GM19025 (cell line): Measurements from ENCODE around the gene UNC119B.

Experiments used
- ATAC-seq: cut with Tn5 transposase; IDR thresholded peaks from one replicate; pipeline ENCODE4 v1.9.1; 2021; ENCODE audit warnings: mild to moderate bottlenecking, low read depth, moderate library complexity; ENCODE audit not compliant: unreplicated experiment

Gene UNC119B

DNA sequence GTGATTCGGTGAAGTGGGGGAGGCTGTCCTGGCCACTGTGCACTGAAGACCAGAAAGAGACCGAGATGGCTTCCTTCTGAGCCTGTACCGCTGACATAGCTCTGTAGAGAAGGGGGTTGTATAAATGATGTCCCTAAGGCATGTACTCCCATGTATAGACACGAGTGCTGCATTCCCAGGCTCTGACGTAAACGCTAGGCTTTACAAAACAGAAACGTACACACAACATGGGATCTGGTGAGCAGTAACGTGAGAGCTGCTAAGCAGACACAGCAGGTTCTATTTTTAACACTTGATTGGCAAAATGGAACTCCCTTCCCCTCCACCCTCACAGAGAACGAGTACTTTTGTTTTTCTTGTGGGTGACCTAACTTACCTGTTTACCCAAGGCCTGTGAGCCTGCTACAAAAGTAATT, 51.3 kb downstream of the UNC119B start:
- no peak for ATAC-seq

DNA sequence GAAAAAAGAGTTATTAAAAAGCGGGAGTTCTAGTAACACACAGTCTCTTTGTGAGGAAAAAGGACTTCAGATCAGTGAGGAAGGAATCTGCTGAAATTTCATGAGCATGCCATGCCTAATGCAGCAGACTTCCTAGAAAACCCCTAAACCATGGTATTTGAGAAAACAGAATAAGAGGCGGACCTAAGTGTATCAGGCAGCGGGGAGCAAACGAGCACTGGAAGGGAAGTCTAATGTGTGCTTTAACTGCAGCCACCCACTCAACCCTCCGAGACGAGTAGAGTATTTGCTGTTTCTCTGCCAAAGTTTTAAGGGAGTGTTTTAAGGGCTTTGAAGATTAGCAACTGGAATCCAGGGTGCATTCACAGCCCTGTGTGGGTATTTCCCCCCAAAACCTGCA, 51.8 kb downstream of the UNC119B start:
- ATAC-seq, result no peak

DNA sequence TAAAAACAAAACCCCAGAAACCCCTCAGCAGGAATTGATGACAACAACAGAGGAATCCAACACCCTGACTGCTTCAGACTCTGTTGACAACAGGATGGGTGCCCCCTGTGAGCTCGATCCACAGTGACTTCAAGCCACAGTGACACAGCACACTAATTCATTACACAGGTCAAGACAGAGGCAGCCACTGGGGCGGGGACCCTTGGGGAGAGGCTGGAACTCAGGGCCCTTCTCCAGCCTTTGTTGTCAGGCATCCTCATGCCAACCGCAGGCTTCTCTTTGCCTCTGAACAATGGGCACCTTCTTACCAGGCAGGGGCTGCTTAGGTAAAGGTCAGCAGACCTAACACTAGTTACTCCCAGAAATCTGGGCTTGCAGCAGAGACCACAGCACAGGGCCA, 53.0 kb downstream of the UNC119B start:
- no peak for ATAC-seq

- no peak for ATAC-seq
These were observed 54.6 kb downstream of the UNC119B start for GRCh38 chr12:120764816-120765215.

GRCh38 chr12:120766566-120766965, 56.3 kb downstream of the UNC119B start:
- ATAC-seq, result no peak

DNA sequence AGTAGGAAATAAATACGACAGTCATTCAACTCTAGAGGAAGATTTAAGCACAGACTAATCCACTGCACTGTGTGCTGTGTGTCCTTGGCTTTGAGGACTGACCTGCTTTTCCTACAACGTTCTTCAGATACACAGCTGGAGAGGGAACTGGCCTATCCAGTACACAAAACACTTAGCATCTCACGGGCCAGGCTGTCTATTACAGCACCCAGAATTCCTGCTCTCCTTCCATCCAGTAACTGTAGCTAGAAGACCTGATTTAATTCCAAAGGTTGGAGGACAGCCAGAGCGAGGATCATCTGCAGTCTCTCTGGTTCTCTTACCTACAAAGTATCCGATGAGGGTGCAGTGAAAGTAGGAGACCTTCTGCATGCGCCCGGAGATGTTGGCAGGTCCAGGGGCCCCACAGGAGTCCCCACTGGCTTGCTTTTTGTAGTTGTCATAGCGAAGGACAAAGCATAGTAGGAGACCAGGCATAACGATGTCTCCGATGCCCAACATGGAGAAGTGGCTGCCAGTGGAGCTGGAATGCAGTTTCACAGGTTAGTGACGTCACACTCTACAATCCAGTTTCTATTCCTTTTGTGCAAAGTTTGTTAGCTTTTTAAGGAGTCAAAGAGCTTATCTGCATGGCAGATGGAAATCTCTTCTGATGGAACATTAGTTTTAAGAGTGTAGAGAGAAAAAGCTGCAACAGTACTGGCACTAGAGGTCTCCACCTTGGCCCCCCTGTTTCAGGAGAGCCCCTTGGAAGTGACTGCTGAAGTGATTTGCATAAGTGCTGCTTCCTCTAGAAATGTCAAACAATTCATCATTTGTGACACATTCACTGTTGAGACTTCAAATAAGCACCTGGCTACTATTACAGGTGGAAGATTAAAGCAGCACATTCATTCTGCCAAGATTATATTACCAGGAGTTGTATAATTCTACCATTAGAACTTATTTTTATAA, 57.1 kb downstream of the UNC119B start:
- no peak for ATAC-seq

GRCh38 chr12:120771097-120771496, 60.8 kb downstream of the UNC119B start:
- no peak for ATAC-seq
